Mononuclear cell (primary cell): ENCODE data around the gene USP11. TPM values are rescaled to one million over a fixed set of nuclear protein-coding genes. Genes with fewer than 3 reads are reported as not detected.
A peak's percentile ranks its signal among the peaks of the same experiment; 100 is the strongest.

Experiments
- H3K27me3 ChIP-seq: 2 replicates; pipeline ENCODE4 v1.6.0; 2011; ENCODE audit warnings: low read length, control low read depth; ENCODE audit not compliant: insufficient read depth
- H3K4me1 ChIP-seq: 2 replicates; pipeline ENCODE4 v1.5.1; 2011; ENCODE audit warnings: mild to moderate bottlenecking, low read length, control low read depth; ENCODE audit not compliant: insufficient read depth
- H3K4me3 ChIP-seq: 2 replicates; pipeline ENCODE4 v1.5.1; 2011; ENCODE audit warnings: mild to moderate bottlenecking, low read length, moderate library complexity
- H3K9me3 ChIP-seq: 2 replicates; pipeline ENCODE4 v1.5.1; 2011; ENCODE audit warnings: low read depth, mild to moderate bottlenecking, control low read depth, low read length
- total RNA-seq: library from RNA; depleted of rRNA; stranded (reverse); fragments of >200 nt; gene quantifications from one replicate; pipeline ENCODE4 v1.2.3, GENCODE V29; 2012

USP11 gene
- 25.2 TPM for total RNA-seq

DNA sequence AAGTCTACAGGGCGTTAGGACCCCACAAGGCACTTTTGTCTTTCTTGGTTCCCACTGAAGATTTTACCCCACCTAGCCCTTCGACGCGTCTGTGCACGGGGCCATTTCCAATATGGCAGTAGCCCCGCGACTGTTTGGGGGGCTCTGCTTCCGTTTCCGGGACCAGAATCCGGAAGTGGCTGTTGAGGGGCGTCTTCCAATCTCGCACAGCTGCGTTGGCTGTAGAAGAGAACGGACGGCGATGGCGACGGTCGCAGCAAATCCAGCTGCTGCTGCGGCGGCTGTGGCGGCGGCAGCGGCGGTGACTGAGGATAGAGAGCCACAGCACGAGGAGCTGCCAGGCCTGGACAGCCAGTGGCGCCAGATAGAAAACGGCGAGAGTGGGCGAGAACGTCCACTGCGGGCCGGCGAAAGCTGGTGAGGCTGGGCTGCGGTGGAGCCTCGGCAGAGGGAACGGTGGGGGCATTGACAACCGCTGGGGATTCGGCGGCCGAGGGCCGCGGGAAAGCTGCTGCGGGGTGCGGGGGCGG, at the start of gene USP11:
USP11 (plus strand) TSS at position 207 of the 530 bp plus-strand sequence; CDS start at position 242, 35 bp downstream.
- Histone ChIP-seq H3K9me3 (no peaks in the 10 kb centered on the region), H3K4me1 (peaks cover 8% of the 10 kb centered on the region), H3K4me3 (peak within 1 kb of the TSS; percentile 67), H3K27me3 (no peaks in the 10 kb centered on the region)

DNA sequence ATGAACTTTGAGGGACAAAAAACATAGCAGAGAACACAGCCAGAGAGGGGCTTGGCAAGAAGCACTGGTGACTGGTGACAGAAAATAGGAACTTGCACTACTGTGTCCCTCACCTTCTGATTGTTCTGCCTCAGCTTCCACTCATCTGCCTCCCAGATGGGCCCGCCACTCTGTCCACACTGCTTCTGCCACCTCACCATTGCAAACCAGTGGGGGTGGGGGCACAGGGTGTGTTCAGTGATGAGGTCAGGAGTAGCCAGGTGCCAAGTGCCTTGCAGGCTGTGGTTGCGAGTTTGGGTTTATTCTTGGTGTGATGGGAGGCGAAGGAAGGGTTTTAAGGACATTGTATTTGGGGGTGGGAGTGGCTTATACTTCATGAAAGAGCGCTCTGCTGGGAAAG, 48.3 kb upstream of the USP11 start:
- Histone ChIP-seq H3K4me1 (no peaks in the 10 kb centered on the region), H3K27me3 (no peaks in the 10 kb centered on the region), H3K9me3 (no peaks in the 10 kb centered on the region), H3K4me3 (no peak overlapping the region)

DNA sequence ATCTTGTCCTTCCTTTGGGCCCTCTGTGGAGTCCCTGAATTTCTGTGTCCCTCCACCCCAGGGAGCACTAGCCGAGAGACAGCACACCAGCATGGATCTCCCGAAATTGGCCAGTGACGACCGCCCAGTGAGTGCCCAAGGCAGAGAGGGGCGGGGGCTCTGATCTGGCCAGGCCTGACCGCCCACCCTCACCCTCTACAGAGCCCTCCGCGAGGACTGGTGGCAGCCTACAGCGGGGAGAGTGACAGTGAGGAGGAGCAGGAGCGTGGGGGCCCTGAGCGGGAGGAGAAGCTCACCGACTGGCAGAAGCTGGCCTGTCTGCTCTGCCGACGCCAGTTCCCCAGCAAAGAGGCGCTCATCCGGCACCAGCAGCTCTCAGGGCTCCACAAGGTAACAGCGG, 47.6 kb upstream of the USP11 start:
- Histone ChIP-seq H3K27me3 (no peaks in the 10 kb centered on the region), H3K4me3 (no peak overlapping the region), H3K9me3 (no peaks in the 10 kb centered on the region), H3K4me1 (no peaks in the 10 kb centered on the region)

DNA sequence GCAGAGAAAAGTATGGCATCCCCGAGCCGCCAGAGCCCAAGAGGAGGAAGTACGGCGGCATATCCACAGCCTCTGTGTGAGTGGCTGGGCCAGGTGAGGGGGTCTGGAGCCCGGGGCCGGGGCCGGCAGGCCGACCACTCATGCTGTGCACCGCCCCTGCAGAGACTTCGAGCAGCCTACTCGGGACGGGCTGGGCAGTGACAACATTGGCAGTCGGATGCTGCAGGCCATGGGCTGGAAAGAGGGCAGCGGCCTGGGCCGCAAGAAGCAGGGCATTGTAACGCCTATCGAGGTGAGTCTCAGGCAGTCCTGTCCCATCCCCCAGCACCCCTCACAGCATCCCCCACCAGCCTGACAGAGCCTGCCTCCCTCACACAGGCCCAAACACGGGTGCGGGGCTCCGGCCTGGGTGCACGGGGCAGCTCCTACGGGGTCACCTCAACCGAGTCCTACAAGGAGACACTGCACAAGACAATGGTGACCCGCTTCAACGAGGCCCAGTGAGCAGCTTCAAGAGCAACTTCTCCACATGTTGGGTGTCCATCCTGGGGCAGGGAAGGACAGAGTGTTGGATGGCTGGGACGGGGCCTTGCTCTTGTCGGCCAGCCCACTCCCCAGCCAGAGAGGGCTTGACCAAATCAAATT, 46.6 kb upstream of the USP11 start:
- H3K4me1 ChIP-seq = peaks cover 2% of the 10 kb centered on the region
- no peaks in the 10 kb centered on the region for H3K27me3 ChIP-seq
- no peak overlapping the region for H3K4me3 ChIP-seq
- no peaks in the 10 kb centered on the region for H3K9me3 ChIP-seq

DNA sequence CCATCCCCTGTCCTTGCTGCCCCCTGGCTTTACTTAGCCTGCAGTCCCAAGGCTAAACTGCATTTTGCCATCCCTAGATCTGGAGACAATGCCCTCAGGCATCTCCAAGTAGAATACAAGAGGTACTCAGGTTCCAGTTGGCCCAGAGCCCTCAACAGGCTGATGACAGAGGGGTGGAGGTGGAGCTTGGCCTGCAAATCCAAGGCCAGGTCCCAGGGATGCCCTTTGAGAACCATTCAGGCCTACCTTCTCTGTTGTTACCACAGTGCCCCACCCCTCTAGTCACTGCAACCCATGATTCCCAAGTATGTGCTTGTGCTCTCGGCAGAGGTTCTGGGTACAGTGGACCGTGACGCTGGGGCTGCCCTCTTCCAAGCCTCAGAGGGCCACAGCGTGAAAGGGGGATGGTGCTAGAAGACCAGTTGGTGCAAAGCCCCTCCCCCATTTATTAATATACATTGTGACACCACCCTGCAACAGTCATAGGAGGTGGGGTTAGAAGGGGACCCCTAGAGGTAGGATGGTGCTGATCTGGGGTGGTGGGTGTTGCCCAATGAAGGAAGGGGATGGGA, 45.6 kb upstream of the USP11 start:
- H3K4me3 ChIP-seq = no peak overlapping the region

DNA sequence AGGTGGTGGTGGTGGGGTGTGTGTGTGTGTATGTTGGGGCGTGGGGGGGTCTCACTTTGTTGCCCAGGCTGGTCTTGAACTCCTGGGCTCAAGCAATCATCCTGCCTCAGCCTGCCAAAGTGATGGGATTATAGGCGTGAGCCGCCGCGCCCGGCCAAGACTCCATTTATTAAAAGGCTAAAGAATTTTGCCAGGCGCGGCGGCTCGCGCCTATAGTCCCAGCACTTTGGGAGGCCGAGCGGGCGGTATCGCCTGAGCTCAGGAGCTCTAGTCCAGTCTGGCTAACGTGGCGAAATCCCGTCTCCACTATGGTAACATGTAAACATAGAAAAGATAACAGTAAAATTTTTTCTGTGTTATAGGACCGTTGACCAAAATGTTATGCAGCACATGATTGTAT, 42.9 kb upstream of the USP11 start:
- no peaks in the 10 kb centered on the region for H3K27me3 ChIP-seq

More for the DNA sequence above, 45.6 kb upstream of the USP11 start:
- H3K27me3 ChIP-seq = no peaks in the 10 kb centered on the region
- no peaks in the 10 kb centered on the region for H3K9me3 ChIP-seq
- peaks cover 11% of the 10 kb centered on the region for H3K4me1 ChIP-seq

DNA sequence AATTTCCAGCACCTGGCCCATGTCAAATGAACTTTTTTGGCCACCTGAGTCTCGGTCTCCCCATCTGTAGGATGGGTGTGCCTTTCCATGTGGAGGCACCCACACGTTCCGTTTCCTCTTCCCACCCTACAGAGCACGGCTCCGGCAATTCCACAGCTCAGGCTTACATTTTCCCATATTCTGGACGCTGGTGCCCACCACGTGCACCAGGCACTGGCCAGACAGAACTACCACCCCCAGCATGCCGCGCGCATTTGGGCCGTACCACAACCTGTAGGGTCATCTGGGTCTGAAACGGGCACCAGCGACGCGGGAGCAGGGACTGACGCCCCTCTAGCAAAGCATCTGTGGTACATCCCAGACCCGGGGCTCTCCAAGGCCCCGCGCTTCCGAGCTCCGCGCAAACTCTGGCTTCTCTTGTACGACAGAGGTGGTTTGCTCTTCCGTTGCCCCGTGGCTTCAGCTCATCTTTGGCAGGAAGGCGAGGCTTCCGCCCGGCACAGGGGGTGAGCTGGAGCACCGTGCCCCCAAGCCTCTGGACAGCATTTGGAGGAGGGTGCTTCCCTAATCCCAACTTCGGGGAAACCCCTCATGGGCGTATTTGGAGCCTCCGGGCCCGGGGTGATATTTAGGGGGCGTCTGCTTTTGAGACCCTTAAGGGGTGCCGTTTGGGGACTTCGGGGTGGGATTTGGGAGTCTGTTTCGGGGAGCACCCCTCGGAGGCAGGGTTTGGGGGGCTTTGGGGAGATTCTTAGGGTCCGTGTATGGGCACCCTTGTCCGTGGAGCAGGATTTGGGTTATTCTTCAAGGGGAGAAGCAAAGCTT, 42.2 kb upstream of the USP11 start:
- Histone ChIP-seq H3K27me3 (no peaks in the 10 kb centered on the region), H3K4me3 (peak overlapping the region; percentile 52), H3K9me3 (no peaks in the 10 kb centered on the region), H3K4me1 (peaks cover 34% of the 10 kb centered on the region)

More for the DNA sequence above, 42.9 kb upstream of the USP11 start:
- H3K9me3 ChIP-seq = no peaks in the 10 kb centered on the region
- peaks cover 26% of the 10 kb centered on the region for H3K4me1 ChIP-seq
- H3K4me3 ChIP-seq = no peak overlapping the region

DNA sequence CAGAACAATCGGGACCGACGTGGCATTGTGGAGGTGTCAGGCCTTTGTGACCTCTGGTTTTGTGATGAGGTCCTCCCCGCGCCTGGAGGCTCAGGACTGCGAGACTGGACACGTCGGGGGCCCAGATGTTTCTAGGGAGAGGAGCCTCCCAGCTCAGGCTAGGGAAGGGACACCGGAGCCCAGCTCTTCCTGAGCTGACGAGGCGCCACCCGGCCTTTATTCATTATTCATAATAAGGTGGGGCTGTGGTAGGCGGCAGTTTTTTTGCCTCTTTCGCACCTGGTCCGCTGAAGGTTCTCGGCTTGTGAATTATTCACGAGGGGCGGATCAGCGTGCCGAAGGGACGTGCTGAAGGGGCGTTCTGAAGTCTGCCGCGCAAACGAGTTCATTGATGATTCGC, 41.5 kb upstream of the USP11 start:
- H3K4me3 ChIP-seq = peak overlapping the region; percentile 52

DNA sequence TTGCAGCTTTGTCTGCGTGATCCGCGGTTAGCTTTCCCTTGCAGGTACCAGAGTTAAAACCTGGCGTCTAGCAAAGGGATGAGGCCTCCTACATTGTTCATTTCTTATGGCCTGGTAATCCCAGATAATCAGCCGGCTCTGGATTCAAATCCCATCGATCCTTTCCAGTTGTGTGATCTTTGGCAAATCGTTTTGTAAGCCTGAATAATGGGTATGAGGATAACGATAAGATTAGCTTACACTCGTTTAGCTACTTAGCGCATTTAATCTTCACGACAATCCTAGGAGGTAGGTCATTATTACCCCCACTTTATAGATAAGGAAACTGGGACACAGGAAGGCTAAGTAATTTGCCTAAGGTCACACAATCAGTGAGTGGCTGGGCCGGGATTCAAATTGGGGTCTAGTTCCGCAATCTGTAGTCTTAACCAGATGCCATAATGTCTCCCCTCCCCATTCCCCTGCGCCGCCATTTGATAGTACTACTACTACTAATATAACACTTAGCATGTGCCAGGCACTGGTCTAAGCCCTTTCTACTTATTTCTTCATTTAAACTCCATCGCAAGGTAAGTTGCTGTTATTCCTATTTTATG, 40.9 kb upstream of the USP11 start:
- Histone ChIP-seq H3K4me1 (peaks cover 46% of the 10 kb centered on the region), H3K9me3 (no peaks in the 10 kb centered on the region), H3K4me3 (peak overlapping the region; percentile 52), H3K27me3 (no peaks in the 10 kb centered on the region)

More for the DNA sequence above, 41.5 kb upstream of the USP11 start:
- H3K9me3 ChIP-seq = no peaks in the 10 kb centered on the region
- H3K4me1 ChIP-seq = peaks cover 41% of the 10 kb centered on the region
- no peaks in the 10 kb centered on the region for H3K27me3 ChIP-seq

DNA sequence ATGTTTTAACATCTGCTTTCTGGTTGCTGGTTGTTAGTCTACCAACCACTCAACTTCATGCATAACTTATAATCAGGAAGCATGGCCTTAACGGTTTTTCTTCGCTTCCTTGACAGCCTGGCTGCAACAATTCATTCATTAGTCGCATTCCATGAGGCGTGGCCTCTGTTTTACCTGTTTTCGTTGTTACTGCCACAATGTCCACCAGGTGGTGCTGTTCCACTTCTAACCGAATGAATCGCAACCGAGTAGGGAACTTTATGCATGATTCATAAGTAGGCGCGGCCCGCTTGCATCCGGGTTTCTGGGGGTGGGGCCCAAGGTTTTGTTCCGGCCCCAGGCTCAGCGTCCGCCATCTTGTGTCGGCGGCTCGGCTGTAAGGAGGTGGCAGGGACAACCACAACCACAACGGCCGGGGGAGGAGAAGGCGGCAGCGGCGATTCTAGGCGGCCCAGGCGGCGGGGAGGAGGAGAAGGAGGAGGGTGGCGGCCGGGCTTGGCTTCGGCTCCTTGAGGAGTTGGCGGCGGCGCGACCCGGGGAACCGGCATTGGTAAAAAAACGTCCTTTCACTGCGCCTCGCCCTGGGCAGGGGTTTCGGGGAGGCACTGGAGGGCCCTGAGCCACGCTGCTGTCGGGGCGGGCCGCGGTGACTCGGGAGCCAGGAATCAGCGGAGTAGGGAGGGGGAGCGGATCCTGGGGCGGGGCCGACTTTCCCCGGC, 39.2 kb upstream of the USP11 start, which contains the start of gene UBA1:
UBA1 (plus strand) TSS at position 355 of the 719 bp plus-strand sequence. CDS start 4,974 bp downstream, outside the sequence.
- no peaks in the 10 kb centered on the region for H3K9me3 ChIP-seq
- peak within 1 kb of the TSS; percentile 62 for H3K4me3 ChIP-seq
- H3K27me3 ChIP-seq = no peaks in the 10 kb centered on the region
- peaks cover 57% of the 10 kb centered on the region for H3K4me1 ChIP-seq

DNA sequence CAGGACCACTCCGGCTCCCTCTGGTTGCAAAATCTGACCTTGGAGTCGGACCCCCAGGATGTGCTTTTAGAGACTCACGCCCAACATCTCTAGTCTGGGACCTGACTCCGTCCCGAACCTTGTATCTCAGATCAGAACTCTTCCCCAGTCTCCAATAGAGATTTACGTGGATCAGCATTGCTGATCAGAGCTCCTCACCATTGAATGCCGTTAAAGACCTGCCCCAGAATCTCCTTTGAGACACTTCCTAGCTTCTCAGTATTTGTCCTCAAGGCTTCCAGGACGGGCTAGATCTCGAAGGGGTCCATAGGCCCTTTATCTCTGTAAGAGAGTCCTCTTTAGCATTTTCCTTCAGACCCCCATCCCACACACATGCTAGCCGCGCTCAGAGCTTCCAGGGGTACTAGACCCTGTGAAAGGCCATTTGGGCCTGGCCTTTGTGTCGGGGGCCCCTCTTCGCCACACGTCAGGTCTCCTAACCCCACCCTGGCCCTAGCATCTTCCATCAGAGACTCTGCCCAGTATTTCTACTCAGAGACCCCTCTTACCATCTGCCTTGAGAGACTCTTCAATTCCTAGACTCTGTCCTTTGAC, 38.5 kb upstream of the USP11 start:
- Histone ChIP-seq H3K4me1 (peaks cover 57% of the 10 kb centered on the region), H3K4me3 (peak overlapping the region; percentile 62), H3K27me3 (no peaks in the 10 kb centered on the region), H3K9me3 (no peaks in the 10 kb centered on the region)

DNA sequence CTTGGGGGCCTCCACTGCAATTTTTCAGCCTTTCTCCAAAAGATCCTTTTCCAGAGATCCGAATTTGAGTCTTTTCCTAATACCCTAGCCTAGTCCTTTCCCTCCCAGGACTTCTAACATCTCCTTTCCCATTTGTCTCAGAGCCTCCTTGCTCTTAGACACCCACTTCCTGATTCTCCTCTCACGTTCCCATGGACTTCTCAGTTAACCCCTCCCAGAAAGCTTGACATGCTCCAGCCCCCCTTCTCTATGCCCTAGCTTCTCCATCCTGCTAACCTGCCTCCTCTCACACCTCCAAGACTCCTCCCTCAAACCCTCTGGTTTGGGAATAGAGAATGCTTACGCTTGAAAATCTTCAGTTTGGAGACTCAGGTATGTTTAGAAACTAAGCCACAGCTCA, 36.7 kb upstream of the USP11 start:
- Histone ChIP-seq H3K4me3 (no peak overlapping the region), H3K27me3 (no peaks in the 10 kb centered on the region), H3K9me3 (no peaks in the 10 kb centered on the region), H3K4me1 (peaks cover 56% of the 10 kb centered on the region)

DNA sequence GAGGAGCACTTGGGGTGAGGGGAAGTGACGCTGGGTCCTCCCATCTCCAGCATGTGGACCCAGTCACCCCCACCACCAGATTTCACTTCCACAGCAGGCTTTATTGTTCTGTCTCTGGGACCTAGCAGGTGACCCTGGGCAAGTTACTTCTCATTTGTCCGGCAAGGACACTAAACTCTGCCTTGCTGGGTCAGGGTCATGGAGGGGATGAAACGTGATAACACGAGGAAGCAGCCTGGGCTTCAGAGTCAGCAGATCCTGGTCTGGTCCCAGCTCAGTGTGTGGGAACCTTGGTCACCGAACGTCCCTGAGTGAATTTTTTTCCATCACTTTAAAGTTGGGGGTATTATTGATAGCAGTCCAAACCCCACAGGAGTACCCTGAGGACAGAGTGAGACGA, 35.3 kb upstream of the USP11 start:
- Histone ChIP-seq H3K27me3 (no peaks in the 10 kb centered on the region), H3K9me3 (no peaks in the 10 kb centered on the region), H3K4me3 (no peak overlapping the region), H3K4me1 (peaks cover 46% of the 10 kb centered on the region)
